Measurements from ENCODE around the gene COL4A1.
"Not testable (repeated sequence)": the region's sequence is repeated elsewhere in the genome, so short reads cannot be mapped to it uniquely, and the experiment has no call there.

COL4A1 gene

DNA sequence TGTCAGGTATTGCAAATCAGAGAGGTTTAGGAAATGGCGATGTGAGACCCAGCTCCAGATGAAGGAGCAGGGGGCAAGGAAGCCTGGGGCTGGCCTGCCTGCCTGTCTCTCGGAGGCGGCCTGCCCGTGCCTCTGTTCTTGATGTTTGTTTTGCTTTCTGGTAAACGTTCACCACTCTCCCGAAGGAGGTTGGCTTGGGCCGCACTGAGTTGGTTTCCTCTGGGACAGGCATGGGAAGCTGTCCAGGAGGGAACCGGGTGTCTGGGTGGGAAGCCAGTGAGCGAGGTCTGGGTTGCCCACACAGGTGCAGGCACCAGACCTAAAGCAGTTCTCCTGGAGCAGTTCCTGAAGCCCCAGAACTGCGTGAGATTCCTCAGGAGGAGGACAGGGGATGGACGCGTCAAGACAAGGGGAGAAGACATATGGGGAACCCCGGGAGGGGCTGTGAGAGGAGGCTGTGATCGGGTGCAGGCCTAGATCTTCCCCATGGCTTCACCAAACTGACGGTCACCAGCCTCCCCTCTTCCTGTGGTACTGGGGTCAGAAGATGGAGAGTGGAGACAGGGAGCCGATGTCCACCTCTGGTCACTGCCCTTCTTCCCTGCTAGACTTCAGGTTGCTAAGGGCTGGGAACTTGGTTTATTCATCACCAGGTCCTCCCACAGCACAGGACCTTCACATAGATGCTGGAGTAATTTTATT lies 15.3 kb upstream of the COL4A1 start:
- DNase-seq: no peak

DNA sequence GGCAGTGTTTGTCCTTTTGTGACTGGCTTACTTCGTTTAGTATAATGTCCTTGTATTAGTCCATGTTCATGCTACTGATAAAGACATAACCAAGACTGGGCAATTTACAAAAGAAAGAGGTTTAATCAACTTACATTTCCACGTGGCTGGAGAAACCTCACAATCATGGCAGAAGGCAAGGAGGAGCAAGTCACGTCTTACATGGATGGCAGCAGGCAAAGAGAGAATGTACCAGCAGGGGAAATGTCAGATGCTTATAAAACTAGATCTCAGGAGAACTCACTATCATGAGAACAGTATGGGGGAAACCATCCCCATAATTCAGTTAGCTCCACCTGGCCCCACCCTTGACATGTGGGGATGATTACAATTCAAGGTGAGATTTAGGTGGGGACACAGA lies 14.6 kb upstream of the COL4A1 start:
- DNase-seq: not testable (repeated sequence)

DNA sequence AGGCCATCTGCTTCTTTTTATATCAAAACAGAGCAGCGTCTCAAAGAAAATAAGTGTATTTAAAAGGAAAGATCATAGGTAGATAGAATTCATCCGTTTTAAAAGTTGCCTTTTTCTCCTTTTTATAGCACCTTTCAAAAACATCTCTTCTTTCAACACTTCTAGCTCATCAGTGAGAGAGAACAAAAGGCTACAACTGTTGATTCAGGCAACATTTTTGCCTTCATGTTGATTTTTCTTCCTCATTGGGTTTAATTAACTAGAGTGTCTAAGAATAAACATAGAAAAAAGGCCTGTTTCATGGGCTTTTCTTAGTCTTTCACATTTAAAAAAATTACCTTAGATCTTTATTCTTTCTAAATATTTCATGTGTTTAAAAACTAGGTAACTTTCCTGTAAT lies 13.7 kb upstream of the COL4A1 start:
- no peak for DNase-seq

DNA sequence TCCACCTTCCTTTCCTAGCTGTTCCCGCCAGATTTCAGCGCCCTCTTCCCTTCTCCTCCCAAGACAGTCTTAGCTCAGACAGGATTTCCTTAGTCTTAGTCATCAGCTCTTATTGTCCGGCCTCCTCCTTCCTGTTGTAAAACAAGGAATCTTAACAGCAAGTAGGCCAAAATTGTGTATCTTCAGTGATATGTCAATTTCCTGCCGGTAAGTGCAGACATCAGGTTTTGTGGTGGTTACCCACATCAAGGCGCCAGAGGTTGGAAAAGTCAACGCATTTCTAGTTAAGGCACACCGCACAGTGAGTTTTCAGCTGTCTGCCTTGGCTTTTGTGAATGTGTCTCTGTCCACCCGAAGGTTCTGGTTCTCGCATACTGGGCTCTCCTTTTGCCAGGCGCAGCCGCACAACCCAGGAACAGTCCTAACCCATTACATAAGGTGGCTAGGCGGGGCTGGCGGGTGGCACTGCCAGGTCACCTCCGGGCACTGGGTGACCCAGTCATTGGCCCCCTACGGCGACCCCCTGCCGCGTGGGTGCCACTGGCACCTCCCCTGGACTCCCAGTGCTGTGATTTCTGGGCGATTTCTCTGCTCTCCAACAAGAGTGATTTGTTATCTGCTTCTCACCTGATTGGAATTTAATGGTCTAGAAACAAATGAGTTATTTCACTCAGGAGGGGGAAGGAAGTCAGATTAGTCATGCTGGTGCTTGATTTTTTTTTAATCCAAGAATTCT lies 13.0 kb upstream of the COL4A1 start:
- DNase-seq: no peak

DNA sequence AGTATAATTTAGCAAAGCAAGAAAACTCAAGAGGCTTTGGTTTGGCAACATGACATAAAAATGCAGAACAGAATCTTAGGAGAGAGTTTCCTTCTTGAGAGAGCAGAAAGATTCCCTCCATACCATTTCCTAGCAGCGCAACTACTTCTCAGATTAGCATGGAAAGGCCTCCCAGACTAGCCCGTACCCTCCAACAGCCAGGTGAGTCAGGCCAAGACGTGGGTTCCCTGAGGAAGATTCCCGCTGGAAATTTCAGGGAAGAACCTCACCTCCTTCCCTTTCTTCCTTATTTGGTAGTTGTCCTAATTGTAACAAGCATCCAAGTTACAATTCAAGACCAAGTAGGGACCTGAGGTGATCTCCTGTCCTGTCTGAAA lies 12.4 kb upstream of the COL4A1 start:
- no peak for DNase-seq

DNA sequence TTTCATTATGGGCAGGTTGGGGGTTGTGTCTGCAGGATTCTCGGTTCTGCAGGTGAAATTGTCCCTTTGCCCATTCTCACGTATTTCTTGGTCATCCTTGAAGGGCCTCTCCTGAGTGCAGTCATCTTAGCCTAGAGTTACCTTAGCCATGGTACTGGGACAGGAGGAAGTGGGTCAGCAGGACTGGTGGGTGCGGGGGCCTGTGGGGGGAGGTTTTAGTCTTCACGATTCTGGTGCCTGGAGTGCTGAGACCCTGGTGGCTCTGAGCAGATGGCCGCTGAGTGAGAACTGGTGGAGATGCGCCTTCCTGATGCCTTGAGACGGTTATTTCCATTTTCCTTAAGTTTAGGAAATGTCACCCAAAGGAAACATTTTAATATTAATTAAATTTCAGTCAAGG lies 12.0 kb upstream of the COL4A1 start:
- no peak for DNase-seq

DNA sequence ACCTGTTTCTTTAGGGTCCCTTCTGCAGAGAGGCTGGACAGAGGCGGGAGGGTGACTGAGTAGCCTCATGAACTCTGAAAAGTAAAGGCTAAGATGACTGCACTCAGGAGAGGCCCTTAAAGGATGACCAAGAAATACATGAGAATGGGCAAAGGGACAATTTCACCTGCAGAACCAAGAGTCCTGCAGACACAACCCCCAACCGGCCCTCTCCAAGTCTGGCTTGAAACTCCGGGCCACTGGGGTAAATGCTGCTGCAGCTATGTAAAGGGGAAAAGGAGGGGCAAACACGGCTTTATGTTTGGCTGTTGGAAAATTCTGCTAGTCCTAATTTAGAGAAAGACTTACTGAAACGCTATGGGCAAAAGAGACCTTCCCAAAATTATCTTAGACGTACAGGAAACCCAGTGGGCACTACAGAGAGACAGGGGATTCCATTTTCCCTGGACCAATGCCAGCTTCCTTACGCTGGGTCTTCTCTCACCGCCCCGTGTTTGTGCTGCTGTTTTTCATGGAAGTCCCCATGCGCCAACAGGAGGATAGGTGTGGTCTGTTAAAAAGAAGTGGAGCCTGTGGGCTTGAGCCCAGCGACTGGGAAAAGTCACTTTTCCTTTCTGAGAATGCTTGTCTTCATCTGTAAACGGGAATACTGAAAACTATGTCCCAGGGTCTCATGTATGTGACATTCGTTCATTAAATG lies 10.7 kb upstream of the COL4A1 start:
- DNase-seq: no peak

DNA sequence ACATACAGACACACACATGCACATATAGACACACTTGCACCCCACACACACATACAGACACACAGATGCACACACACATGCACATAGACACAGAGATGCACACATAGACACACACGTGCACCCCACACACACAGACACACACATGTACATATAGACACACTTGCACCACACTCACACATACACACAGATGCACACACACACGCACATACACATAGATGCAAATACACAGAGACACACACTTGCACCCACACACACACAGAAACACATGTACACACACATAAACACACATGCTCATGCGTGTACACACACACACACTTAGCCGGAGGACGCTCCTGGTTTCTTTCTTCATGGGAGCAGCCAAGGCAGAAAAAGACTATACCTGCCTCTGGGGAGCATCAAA lies 10.1 kb upstream of the COL4A1 start:
- DNase-seq: no peak

DNA sequence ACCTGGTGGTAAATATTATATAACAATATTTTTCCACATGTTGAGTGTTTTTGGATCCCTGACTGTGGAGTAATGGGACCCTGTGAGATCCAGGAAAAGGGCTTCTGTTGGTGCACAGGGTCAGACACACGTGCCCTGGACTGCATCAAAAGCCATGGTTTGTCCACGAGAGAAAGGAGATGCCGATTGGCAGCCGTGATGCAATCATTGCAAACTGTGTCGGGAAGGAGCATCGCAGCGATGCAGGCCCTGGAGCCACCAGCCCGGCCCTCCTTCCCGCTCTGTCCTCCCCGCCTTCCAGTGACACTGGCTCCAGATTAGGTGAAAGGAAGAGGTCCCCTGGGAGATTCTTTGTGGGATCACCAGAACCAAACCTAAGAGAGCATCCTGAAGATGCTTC lies 9.2 kb upstream of the COL4A1 start:
- DNase-seq: no peak

DNA sequence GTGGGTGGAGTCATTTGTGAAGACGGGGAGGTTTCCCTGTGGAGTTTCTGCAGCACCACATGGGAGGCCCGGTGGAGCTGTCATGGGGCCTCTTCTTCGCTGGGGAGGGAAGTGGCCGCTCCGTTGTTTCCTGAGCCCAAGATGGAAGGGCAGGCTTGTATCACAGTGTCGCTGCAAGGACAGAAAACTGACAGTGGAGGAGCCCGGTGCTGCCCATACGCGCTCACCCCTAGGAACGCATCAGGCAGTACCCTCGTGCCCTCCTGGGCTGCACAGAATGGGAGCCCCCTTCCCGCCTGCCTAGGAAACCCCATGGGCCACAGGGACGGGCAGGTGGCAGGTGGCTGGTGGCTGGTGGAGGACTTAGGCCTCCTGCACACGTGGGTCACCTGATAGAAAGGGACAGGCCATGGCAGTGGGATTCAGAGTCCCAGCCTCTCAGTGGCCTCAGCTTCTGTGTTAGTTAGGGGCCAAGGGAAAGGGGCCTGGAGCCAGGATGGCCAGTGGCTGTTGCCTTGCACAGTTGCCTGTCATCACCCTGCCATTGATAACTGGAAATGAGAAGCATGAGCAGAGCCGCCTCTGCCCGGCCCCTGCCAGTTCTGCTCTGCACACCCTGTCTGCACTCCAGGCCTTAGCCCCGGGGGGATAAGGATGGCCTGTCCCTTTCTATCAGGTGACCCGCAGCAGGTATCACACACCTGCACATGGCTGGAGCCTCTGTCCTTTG lies 7.7 kb upstream of the COL4A1 start:
- DNase-seq: no peak

DNA sequence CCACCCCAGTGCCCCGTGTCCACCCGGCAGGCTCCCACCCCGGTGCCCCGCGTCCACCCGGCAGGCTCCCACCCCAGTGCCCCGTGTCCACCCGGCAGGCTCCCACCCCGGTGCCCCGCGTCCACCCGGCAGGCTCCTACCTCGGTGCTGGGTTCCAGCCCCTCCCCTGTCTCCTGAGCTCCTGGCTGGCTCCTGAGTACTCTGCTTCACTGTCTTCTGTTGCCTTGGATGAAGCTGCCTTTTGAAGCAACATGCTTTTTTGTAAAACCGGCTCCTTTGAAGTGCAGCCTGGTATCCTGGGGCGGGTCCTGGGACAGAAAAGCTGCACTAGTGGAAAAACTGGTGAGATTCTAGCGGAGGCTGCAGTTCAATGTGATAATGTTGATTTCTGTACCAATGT lies 6.8 kb upstream of the COL4A1 start:
- DNase-seq: not testable (repeated sequence)

DNA sequence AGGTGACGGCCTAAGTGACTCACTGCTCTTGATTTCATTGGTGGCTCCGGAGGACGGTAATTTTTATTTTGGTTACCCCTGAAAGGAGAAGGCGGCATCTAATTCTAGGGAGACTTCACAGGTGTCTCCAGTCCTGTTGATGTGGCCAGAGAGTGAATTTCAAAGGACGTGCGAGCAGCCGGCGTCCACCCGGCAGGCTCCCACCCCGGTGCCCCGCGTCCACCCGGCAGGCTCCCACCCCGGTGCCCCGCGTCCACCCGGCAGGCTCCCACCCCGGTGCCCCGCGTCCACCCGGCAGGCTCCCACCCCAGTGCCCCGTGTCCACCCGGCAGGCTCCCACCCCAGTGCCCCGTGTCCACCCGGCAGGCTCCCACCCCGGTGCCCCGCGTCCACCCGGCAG lies 6.3 kb upstream of the COL4A1 start:
- not testable (repeated sequence) for DNase-seq

DNA sequence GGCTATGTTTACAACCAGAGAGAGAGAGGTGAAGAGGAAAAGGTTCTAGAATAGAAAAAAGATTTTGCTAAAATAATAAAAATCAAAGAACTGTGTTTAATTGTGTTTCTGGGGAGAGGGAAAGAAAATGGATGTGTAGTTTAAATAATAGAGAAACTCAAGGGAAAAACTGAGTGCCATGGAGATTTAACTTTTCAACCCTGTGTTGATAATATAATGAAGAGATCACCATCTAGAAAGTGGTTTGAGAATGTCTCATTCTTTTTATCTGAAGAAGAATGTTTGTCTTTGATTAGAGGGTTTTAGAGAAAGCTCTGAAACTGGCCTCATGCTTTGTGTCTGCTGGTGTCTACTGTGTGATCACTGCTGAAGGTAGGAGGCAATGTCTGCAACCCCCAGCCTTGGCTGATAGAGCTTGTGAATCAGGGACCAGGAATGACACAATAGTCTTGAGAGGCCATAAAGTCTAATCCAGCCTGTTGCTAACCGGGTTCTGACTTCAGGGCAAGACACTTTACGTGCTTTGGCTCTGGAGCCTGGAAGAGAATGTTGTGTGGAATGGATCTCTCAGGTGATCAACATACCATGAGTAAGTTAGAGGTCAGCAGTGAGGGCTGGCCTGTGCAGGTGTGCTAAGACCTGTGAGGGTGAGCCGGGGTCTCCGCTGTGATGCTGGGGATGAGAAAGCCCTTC lies 5.5 kb upstream of the COL4A1 start:
- no peak for DNase-seq

DNA sequence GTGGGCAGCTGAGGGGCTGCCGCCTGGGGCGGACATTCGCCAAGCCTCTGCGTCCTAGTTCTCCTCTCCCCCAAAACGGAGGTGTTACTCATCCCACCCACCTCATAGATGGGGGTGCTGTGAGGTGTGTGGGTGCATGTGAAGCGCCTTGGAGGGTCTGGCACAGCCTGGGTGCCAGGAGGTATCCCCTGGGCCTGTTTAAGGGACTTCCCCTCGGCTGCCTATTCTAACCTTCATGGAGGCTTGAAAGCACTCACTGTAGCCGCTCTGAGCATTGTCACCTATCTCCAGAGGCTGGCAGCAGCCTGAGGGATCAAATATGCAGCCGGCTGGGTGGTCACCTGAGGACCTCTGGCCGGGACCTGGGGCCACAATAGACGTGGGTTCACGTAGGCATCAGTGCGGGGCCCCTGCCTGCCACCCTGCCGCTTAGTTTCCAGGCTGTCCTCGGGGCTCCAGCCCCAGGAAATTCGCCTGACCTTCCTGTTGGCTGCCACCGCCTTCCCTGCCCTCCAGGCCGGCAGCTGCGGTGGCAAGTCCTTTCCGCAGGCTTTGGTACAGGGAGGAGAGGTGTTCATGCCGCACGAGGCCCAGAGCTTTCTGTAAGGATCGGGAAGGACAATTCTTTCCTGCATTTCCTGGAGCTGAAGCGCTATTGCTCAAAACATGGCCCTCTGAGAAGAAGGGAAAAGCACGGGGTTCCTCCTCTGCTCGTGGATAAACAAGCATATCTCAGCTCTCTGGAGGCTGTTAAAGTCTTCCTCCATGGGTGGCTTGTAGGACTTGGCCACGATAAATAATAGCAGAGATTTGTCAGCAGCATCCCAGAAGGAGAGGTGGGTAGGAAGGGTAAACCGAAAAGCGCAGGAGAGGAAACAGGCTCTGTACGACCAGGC lies 4.7 kb upstream of the COL4A1 start:
- DNase-seq: no peak

DNA sequence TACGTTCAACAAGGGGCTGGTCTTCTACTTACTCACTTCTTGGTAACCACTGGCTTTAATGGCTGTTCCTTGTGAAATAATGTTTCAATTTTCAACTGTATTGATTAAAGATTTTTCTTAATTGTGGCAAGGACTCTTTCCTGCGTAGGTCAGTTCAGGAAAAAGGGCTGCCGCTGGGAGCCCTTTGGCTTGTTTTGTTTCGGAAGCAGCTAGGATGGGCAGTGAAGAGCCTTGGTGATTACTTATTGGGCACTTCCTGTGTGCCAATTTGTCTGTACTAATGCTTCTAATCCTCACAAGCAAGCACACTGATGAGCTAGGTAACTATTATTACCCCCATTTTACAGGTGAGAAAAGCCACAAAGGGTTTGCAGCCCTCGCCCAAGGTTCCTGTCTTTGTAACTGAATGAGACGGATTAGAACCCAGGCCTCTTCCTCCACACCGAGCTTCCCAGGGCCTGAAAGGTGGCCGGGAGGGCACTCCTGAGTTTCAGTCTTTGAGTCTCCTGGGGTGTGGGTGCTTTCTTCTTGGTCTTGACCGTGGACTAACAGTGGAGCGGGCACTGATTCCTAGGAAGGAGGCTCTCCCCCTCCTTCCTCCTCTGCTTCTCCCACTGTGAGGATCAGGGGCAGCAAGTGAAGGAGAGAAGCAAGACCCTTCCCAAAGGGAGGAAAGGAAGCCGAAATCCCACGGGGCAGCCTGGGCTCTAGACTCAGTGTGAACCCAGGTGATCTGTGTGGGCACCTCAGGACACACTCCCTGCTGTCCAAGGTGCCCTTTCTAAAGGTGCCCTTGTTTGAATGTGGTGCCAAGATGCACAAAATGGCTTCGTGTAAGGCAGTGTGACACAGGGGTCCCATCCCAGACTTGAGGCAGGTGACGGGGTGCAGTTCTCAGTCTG lies 3.8 kb upstream of the COL4A1 start:
- DNase-seq: no peak

DNA sequence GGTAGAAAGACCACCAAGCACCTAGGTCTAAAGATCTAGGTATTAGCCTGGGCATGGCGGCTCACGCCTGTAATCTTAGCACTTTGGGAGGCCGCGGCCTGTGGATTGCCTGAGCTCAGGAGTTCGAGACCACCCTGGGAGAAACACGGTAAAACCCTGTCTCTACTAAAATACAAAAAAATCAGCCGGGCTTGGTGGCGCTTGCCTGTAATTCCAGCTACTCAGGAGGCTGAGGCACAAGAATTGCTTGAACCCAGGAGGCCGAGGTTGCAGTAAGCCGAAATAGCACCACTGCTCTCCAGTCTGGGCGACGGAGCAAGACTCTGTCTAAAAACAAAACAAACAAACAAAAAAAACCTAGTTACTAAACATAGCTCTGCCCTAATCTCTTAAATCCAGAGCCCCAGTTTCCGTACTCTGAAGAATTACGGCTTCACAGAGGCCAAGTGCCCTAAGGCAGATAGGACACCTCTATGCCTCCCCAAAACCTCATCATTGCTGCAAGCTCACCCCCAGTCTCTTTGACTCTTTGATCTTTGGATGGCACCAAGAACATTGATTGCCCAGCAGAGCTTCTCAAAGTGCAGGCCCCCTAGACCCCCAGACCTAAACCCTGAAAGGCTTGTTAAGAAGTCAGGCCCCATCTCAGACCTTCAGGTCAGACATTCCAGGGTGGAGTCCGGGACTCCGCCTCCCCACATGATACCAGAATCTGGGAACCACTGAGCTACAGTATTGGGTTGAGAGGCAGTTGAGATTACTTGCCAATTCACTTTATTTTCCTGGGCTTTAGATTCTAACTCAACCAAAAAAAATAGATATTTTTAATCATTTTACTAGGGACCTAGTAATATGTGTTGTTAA lies 2.9 kb upstream of the COL4A1 start:
- no peak for DNase-seq

DNA sequence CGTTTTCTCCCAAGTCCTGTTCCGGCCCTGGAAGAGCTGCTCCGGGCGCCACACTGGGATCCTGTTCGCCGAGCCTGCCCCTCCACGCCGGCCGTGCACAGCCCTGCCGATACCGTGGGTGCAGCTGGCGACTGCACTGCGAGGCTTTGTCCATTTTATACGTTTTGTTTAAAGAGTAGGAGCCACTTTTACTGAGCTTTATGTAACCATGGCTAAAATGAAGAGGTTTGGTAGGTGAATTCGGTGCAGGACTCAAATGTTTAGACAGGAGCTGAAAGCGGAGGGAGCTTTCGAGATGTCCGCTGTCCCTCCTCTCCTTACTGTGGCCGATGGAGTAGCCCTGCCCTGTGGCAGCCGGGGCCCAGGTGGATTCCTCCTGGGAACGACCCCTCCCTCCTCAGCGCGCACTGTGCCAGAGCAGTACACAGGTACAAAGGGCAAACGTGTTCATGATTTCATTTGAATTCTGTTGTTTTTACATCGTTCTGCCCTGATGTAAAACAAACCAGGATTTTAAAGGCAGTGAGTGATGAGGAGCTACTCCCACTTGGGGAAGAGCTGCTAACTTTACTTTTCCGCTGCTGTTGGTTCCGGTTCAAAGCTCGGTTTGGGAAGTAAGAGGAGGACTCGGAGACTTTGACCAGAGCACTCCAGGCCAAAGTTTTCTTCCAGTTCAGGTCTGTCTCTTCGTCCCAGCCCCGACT lies 1.9 kb upstream of the COL4A1 start:
- no peak for DNase-seq

DNA sequence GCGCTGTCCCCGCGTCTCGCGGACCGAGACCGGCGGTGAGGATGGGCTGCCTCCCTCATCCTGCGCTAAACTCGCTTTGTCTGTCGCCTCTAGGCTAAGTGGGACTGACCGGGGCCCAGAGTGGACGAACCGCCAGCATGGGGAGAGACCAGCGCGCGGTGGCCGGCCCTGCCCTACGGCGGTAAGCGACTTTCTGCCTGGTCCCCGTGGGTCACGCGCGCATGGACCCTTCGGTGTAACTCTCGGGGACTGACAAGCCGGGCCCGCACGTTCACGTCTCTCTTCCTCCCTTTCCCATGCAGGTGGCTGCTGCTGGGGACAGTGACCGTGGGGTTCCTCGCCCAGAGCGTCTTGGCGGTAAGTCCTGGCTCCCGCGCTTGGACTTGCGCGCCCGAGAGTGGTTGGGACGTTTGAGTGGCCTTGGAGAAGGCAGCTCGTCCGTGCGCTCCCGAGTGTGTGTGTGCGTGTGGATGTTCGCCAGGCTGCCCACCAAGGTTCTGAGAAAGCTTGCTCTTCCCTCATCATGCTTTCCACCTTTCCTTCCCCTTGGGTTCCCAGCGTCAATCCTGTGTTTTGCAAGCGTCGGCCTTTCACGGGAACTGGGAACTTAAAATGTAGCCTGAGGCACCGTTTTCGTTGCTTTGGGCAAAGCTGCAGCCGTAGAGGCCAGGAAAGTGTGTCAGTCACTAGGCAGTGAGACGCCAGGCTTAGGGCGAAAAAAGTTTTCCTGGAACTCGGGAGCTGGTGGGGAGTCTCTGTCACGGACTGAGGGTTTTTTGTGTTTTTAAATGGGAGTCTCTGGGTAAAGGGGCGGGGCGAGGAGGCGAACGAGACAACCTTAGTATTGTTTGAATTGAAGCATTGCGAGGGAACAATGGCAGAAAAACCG lies 1.1 kb upstream of the COL4A1 start:
- DNase-seq: no peak

All from OCI-M1 (cell line).